Measurements from ENCODE around the gene HSD11B2.

The HSD11B2 gene

DNA sequence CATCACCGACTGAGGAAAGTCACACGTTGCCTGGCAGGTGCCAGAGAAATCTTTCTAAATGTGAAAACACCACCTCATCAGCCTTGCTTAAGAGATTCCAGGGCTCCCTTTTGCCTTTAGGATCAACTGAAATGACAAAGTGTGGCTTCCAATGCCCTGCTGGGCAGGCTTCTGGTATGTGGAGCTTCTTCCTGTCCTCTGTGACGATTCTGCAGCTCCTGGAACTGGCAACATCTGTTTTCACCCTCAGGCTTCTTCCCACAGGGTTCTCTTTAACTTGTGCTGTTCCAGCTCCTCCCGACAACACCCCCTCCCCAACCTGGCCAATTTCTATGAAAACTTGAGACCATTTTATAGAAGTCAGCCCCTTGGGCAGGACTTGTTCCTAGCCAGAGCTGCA is 9.9 kb upstream of the HSD11B2 start:
- ChIA-PET CTCF (interaction anchor here (0.6 kb wide), 1 partner anchor 73 kb away, joined by 3 read pairs; no protein-coding TSS in a partner anchor), POLR2A (ENCODE audit: low non-redundant PET) (no interaction called here)
- no peak for DNase-seq (ENCODE audit: low spot score)
- no peak overlapping the region for H3K27ac ChIP-seq
- TF ChIP-seq, protein P1, sequence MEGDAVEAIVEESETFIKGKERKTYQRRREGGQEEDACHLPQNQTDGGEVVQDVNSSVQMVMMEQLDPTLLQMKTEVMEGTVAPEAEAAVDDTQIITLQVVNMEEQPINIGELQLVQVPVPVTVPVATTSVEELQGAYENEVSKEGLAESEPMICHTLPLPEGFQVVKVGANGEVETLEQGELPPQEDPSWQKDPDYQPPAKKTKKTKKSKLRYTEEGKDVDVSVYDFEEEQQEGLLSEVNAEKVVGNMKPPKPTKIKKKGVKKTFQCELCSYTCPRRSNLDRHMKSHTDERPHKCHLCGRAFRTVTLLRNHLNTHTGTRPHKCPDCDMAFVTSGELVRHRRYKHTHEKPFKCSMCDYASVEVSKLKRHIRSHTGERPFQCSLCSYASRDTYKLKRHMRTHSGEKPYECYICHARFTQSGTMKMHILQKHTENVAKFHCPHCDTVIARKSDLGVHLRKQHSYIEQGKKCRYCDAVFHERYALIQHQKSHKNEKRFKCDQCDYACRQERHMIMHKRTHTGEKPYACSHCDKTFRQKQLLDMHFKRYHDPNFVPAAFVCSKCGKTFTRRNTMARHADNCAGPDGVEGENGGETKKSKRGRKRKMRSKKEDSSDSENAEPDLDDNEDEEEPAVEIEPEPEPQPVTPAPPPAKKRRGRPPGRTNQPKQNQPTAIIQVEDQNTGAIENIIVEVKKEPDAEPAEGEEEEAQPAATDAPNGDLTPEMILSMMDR (conservative IDR thresholded peaks at IDR 0.05; ENCODE audit: low read depth): no peak

DNA sequence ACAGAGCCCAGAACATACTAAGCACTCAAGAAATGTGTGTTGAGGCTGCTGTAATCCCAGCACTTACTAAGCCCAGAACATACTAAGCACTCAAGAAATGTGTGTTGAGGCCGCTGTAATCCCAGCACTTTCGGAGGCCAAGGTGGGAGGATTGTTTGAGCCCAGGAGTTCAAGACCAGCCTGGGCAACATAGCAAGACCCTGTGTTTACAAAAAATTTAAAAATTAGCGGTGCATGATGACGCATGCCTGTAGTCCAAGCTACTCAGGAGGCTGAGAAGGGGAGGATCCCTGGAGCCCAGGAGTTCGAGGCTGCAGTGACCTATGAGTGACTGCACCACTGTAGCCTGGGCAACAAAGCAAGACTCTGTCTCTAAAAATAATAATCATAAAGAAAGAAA is 7.9 kb upstream of the HSD11B2 start:
- DNase-seq (ENCODE audit: low spot score): no peak
- TF ChIP-seq, protein P1 (conservative IDR thresholded peaks at IDR 0.05; ENCODE audit: low read depth): no peak
- CTCF ChIA-PET: no interaction called here
- H3K27ac ChIP-seq: no peak overlapping the region
- POLR2A ChIA-PET (ENCODE audit: low non-redundant PET): no interaction called here

DNA sequence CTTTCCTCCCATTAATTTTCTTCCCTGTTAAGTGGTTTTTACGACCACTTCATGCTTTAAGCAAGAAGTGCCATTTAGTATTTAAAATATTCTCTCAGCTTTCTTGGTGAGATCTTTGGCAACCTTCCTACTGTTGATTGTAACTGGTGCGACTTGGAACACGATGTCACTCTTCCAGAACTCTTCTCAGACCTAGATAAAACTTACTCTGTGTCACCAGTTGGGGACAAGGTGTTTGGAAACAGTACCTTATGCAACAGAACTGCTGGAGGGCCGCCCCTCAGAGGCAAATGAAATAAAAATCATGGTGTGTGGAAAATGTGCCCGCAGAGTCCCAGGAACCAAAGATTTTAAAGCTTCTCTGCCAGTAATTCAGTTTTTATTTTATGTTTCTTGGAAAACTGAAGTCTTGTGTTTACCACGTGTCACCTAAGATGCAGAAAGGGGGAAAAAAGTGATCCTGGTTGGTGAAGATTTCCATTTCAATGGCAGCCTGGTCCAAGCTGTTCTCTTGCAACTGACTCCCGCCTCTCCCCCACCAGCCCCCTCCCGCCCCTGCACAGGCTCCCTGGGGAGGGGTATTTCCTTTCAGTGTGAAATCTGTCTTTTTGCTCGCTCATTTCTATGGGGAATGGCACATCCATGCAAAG is 7.2 kb upstream of the HSD11B2 start:
- POLR2A ChIA-PET (ENCODE audit: low non-redundant PET): no interaction called here
- TF ChIP-seq, protein P1 (conservative IDR thresholded peaks at IDR 0.05; ENCODE audit: low read depth): no peak
- CTCF ChIA-PET: interaction anchor here (0.7 to 1.1 kb wide), 3 partner anchors 42 to 73 kb away, joined by 3 to 6 read pairs (median 3); no protein-coding TSS in a partner anchor
- DNase-seq (ENCODE audit: low spot score): no peak
- H3K27ac ChIP-seq: no peak overlapping the region

DNA sequence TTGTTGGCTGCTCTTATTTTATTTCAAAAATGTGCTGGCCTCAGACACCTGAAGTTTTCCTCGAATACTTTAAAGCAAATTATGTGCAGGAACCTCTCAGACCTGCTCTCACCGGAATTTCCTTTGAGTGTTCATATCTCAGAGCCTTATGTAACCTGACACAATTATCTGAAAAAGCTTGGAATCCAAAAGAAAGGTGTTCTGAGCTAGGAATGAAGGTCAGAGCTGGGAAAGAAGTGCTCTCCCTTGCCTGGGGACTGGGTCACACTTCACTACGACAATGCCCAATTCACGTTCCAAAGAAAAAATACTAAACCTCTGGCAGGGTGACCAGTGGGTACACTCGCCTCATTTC is 6.7 kb upstream of the HSD11B2 start:
- no peak for DNase-seq (ENCODE audit: low spot score)
- H3K27ac ChIP-seq: no peak overlapping the region
- POLR2A ChIA-PET (ENCODE audit: low non-redundant PET): no interaction called here
- CTCF ChIA-PET: interaction anchor here (0.7 to 1.1 kb wide), 2 partner anchors 8 to 42 kb away, joined by 3 read pairs; partner anchors contain the start of gene ZDHHC1
- TF ChIP-seq, protein P1 (conservative IDR thresholded peaks at IDR 0.05; ENCODE audit: low read depth): no peak

DNA sequence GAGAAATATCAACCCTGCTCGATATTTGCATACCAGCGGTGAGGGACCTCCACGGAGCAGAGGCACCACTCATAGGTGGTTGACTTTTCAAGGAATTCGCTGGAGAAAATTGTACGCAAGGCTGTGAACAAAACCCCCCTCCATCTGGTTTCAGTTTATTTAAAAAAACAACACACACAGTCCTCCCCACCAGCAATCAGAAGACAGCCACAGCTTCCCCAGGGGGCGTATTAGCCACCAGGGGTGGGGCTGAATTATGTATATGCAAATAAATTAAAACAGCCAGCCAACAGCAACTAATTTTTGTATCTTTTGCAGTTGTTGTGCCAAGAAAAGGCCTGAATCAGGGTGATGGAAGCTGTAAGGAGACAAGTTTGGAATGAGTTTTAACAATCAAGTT is 5.9 kb upstream of the HSD11B2 start:
- TF ChIP-seq, protein P1 (conservative IDR thresholded peaks at IDR 0.05; ENCODE audit: low read depth): no peak
- CTCF ChIA-PET: interaction anchor here (0.6 to 1.2 kb wide), 5 partner anchors 9 to 1044 kb away, joined by 3 to 4 read pairs (median 3); partner anchors contain the start of gene ZDHHC1
- POLR2A ChIA-PET (ENCODE audit: low non-redundant PET): no interaction called here
- H3K27ac ChIP-seq: no peak overlapping the region
- no peak for DNase-seq (ENCODE audit: low spot score)

DNA sequence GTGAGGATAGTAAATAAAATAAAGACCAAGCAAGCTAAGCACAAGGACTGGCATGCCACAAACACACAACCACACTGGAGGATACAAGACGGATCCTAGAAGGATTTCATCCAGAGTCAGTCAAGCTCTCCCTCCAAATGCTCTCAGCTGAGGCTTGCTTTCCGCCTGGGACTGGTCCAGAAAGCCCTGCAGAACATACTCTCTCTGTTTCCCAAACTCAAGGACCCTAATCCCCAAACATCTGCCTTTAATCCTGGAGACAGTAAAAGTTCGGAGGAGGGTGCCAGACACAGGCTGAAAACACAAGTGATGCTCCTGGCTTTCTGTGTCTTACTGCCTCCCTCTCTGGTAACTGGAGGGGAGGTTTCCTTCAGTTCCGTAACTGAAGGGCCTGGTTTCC is 5.3 kb upstream of the HSD11B2 start:
- H3K27ac ChIP-seq: no peak overlapping the region
- POLR2A ChIA-PET (ENCODE audit: low non-redundant PET): no interaction called here
- CTCF ChIA-PET: interaction anchor here (0.6 to 1.2 kb wide), 3 partner anchors 147 to 1044 kb away, joined by 3 to 4 read pairs (median 3); no protein-coding TSS in a partner anchor
- no peak for DNase-seq (ENCODE audit: low spot score)
- TF ChIP-seq, protein P1 (conservative IDR thresholded peaks at IDR 0.05; ENCODE audit: low read depth): no peak

Data from RWPE1 (cell line).